Right forelimb (tissue), 1 donor: ENCODE measurements around the gene AIPL1.
A peak's percentile ranks its signal among the peaks of the same experiment; 100 is the strongest.
"Not testable (repeated sequence)": the region's sequence is repeated elsewhere in the genome, so short reads cannot be mapped to it uniquely, and the experiment has no call there.

Experiments used
- DNase-seq: peaks from one replicate; pipeline ENCODE4 v3.0.0-alpha.2; 2018

The AIPL1 gene

DNA sequence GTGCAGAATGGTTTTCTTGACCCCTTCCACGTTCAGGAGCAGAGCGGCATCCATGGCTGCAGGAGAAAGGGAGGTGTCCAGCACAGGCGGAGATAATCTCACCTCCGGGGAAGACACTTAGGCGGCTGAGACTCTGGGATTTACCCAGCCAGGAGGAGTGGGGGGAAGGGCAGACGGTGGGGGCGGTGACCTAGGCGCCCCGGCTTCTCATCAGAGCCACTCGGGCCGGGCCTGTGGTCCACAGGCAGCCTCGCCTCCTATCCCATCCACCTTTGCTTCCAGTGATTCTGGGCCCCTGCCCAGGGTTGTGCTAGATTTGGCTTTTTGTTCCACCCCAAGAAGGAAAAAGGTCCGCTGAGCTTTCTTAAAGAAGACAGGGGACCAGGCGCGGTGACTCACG is at the start of gene AIPL1:
Gene AIPL1, minus strand, starts transcription at position 71 of the 400 bp plus-strand sequence. Its CDS starts 17 bp downstream, at position 54.
- no peak for DNase-seq

DNA sequence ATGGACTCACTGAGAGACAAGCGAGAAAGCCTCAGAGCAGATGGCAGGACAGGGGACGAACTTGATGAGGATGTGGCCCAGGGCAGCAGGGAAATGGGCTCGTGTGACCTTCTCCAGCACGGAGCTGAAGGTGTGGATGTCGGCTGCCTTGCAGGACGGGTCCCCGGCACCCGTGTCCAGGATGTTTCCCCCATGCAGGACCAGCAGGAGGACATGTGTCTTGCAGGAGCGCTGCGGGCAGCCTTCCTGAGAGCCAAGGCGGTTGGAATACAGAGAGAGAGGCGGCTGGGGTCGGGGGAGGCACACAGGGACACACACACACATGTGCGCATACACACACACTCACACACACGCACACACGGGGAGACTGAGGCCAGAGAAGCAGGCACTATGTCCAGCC is 48.6 kb upstream of the AIPL1 start:
- DNase-seq: no peak

DNA sequence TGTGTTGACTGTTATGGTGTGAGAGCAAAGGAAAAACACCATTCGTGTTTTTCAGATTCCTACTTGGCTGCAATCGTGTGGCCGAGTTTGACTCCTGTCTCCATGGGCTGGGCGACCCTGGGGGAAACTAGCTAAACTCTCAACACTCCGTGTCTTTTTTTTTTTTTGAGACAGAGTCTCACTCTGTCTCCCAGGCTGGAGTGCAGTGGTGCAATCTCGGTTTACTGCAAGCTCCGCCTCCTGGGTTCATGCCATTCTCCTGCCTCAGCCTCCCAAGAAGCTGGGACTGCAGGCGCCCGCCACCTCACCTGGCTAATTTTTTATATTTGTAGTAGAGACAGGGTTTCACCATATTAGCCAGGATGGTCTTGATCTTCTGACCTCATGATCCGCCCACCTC is 47.9 kb upstream of the AIPL1 start:
- not testable (repeated sequence) for DNase-seq

DNA sequence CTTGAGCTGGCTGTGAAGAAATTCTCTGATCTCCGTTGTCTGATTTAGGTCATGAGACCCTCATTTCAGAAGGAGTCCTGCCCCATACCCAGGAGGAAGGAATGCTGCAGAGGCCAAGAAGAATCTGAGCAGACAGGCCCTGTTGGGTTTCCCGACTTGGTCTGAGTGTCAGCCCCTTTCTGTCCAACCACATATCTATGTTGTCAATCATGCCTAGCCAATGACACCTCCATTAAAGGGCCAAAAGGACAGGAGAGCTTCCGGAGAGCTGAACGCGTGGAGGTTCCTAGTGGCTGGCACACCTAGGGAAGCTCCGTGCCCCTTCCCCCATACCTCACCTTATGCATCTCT is 47.2 kb upstream of the AIPL1 start:
- no peak for DNase-seq

DNA sequence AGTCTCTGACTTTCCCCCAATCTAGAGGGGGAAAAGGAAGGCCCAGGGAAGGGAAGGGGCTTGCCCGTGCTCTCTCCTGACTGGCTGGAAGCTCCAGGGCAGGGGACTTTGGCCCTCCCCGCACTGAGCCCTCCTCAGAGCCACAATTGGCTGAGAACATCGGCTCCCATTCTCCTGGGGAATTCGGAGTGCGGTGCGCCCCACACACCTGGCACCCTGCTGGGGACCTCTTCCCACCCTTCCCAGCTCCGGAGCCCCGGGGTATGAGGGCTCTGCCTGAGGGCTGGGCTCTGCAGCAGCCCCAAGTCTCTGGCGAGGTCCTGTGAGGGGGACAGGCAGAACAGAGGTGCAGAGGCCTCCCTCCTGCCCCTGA is 45.4 kb upstream of the AIPL1 start:
- DNase-seq: no peak

DNA sequence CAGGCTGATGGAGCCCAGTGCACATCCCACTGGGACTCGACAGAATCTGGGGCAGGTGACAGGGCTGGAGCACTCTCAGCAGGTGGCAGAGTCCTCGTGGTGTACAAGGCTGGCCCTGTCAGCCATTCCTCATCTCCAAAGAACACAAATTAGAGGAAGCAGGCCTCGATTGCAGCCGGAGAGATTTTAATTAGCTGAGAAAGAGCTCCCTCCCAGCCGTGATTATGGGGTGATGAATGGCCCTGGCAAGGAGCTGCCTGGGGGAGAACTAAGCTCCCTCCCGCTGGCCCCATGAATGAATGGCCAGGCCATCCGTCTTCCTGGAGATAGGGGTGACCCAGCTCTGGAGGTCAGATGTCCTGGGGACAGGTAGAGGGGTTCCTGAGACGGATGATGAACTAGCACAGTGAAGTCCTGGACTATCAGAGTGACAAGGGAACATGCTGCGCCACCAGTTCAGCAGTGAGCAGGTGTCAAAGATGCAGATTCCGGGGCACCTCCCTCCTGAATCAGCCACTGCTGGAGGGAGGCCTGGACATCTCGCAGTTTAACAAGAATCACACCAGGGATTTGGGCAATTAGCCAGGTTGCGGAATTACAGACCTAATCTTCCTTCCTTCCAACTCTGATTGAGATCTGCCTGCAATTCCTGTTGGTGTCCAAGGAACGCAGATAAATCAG is 44.8 kb upstream of the AIPL1 start:
- DNase-seq: no peak

- no peak for DNase-seq
Observed at GRCh38 chr17:6478486-6478885, 43.6 kb upstream of the AIPL1 start.

- DNase-seq: no peak
Observed at GRCh38 chr17:6477831-6478383, 43.0 kb upstream of the AIPL1 start.

- DNase-seq: no peak
Observed at GRCh38 chr17:6476810-6477179, 41.9 kb upstream of the AIPL1 start.

DNA sequence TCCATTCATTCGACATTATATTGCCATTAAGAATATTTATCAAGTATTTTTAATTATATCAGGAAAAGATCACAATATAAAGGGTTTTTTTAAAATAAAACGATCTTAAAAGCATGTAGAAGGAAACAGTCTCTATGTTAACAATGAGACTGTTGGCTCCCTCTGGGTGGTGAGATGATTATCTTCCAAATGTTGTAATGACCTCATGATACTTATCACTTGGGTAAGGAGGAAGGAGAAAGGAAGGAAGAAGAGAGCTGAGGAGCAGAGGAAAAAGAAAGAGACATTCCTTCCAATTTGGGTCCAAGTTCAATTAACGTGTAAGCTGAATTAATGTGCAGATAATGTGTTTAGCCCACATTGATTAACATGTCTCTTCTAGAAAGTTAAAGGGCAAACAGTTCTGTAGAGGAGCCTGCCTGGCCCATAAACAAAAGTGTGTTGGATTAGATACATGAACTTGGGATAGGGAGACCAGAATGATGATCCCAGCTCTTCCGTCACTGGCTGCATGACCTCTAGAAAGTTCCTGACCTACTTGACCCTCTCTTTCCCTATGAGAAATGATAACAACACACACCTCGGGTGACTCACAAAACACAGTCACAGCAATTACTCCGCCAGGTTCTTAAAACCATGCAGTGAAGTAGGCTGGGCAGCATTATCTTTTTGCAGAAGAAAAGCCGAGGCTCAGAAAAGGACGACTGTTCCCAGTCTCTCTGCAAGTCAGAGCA is 41.3 kb upstream of the AIPL1 start:
- DNase-seq: no peak

GRCh38 chr17:6475411-6475810 is 40.5 kb upstream of the AIPL1 start:
- no peak for DNase-seq

DNA sequence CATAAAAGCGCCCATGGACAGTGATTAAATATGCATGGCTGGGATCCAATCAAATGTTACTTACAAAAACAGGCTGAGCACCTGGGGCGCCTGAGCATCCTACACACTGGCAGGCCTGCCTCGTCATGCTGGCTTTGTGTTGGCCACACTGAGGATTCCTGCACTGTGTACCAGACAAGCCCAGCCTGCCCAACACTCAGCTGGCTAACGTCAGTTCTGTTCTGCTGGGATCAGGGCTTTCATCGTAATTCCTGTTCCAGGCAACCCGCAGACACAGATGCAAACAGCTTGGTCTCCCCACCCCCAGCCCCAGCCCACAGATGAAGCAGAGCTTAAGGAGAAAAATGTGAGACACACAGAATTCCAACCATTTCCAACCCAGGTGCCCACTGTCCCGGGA is 40.0 kb upstream of the AIPL1 start:
- DNase-seq: no peak

GRCh38 chr17:6474376-6474775 is 39.5 kb upstream of the AIPL1 start:
- DNase-seq: no peak

GRCh38 chr17:6473128-6473767 is 38.3 kb upstream of the AIPL1 start:
- peak; percentile 87 for DNase-seq

DNA sequence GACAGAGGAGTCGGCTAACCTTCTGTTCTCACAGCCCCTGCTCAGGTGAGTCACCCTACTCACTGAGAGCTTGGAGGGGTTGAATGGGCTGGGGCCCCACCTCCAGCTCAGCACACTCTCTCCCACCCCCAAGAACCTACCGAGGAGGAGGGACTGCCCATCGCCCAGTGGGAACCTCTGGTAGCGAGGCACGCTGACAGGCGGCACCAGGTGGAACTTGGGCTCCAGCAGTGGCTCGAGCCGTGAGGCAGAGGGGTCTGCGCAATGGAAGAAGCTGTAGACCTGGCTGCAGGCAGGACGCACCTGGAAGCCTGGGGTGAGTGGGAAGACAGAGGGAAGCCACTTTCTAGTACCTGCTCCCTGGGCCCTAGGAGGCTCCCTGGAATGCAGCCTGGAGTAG is 37.6 kb upstream of the AIPL1 start:
- no peak for DNase-seq

- no peak for DNase-seq
Observed at GRCh38 chr17:6471531-6472465, 36.9 kb upstream of the AIPL1 start.

DNA sequence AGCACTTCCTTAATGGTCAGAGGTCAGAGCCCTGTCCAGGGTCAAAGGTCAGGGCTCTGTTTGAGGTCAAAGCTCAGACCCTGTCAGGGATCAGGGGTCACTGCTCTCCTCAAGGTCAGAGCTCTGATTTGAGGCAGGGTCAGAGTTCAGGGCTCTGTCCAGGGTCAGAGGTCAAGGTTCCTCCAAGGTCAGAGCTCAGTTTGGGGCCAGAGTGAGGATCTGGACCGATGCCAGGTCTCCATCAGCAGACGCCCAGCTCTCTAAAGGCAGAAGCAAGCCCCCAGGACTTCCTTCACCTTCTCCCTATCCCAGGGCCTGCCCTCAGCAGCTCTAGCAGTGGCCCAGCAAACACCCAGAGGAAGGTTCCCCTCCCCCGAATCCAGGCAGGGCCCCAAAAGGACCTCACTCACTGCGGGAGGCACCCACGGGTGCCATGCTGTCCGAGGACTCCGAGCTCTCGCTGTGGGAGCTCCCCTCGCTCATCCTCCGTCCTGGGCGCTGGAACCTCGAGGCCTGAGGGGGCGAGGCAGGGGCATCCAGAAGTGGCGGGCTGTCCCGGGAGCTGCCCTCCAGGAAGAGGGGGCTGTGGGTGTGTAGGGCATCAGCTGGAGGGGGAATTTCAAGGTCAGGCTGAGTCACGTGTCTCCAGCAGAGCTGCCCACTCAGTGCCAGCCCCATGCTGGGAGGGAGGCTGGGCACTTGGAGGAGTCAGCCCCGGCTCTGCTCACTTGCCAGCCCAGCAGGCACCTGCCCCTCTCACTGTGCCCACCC is 36.0 kb upstream of the AIPL1 start:
- no peak for DNase-seq

DNA sequence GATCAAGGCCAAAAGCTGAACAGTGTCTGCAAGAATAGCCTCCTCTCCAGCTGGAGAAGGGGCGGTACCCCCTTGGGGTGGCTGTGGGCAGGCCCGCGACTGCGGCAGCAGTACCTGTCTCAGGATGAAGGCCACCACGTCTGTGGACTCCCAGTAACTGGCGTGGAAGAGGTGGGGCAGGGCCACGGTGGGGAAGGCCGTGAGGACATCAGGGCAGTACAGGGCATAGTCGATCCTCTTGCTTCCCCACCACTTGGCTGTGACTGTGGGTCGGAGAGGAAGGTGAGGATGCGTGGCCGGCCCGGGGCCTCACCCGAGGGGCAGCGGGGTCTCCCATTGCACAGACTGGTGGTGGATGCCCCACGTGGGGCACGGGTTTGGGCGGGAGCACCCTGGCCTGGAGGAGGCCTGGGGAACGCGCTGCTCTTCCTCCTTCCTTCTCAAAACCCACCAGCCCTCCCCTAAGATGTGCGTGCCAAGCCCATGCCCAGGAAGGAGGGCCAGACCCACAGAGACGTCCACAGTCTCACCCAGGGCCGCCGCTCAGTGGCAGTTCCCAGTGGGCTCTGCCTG is 35.3 kb upstream of the AIPL1 start:
- no peak for DNase-seq

DNA sequence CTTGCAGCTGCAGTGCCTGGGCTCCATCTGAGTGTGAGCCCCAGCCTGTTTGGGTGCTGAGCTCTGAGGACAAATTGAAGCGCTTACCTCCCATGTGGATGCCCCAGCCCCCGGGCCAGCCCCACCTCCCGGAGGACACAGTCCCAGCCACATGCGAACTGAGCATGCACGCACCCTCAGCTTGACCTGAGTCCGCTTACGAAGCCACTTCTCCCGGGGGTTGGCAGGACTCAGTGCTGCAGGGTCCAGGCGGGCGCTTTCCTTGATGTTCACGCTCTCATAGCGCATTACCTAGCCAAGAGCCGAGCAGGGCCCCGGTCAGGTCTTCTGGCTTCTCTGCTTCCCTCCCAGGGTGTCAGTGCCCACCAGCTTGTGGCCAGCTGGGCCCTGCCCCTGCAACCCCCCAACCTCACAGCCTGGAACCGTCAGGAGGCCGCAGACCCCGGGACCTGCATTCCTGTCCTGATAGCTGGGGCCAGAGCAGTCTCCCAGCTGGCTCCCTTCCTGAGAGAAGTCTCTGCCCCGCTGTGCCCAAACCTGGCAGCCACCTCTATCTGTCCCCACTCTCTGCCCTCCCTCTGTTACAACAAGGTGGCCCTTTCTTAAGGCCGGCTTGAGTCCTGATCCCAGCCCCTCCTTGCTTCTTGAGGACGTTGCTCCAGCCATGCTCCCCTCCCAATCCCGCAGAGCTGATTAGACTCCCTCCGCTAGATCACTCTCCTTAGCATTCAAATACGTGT is 33.3 kb upstream of the AIPL1 start:
- DNase-seq: no peak

GRCh38 chr17:6467567-6467966 is 32.6 kb upstream of the AIPL1 start:
- DNase-seq: no peak
